NCI-H2227 (cell line): ENCODE measurements around the gene IGSF5.
"Not testable (repeated sequence)": the region's sequence is repeated elsewhere in the genome, so short reads cannot be mapped to it uniquely, and the experiment has no call there.

ENCODE experiments used
- DNase-seq: peaks from one replicate; lab custom pipeline; 2025; ENCODE audit not compliant: unreplicated experiment; lab: John Stamatoyannopoulos, UW

The IGSF5 gene

GRCh38 chr21:39744883-39745282 lies at the start of gene IGSF5:
Gene IGSF5, plus strand, starts transcription at chr21:39745183. Its CDS starts 327 bp downstream, at chr21:39745510.
- not testable (repeated sequence) for DNase-seq

- DNase-seq: no peak
These were observed 48.8 kb upstream of the IGSF5 start for GRCh38 chr21:39696196-39696595.

- peak; percentile 14 for DNase-seq
These were observed 48.4 kb upstream of the IGSF5 start for GRCh38 chr21:39696618-39697017.

GRCh38 chr21:39700318-39700717 lies 44.7 kb upstream of the IGSF5 start:
- DNase-seq: no peak

- no peak for DNase-seq
These were observed 41.4 kb upstream of the IGSF5 start for GRCh38 chr21:39703578-39703977.

GRCh38 chr21:39705849-39706248 lies 39.1 kb upstream of the IGSF5 start:
- DNase-seq: no peak

- DNase-seq: no peak
These were observed 37.7 kb upstream of the IGSF5 start for GRCh38 chr21:39707316-39707715.

- no peak for DNase-seq
These were observed 34.1 kb upstream of the IGSF5 start for GRCh38 chr21:39710866-39711265.

- no peak for DNase-seq
These were observed 32.7 kb upstream of the IGSF5 start for GRCh38 chr21:39712273-39712672.

- DNase-seq: no peak
These were observed 32.0 kb upstream of the IGSF5 start for GRCh38 chr21:39712976-39713375.

GRCh38 chr21:39713905-39714304 lies 31.1 kb upstream of the IGSF5 start:
- DNase-seq: no peak

- DNase-seq: no peak
These were observed 30.7 kb upstream of the IGSF5 start for GRCh38 chr21:39714331-39714730.

GRCh38 chr21:39715804-39716397 lies 29.1 kb upstream of the IGSF5 start:
- peak; percentile 68 for DNase-seq

- DNase-seq: no peak
These were observed 24.7 kb upstream of the IGSF5 start for GRCh38 chr21:39720126-39720778.

- no peak for DNase-seq
These were observed 23.1 kb upstream of the IGSF5 start for GRCh38 chr21:39721885-39722284.

- no peak for DNase-seq
These were observed 20.0 kb upstream of the IGSF5 start for GRCh38 chr21:39724944-39725343.

- no peak for DNase-seq
These were observed 18.9 kb upstream of the IGSF5 start for GRCh38 chr21:39726133-39726532.

GRCh38 chr21:39727401-39728120 lies 17.4 kb upstream of the IGSF5 start:
- DNase-seq: no peak

- no peak for DNase-seq
These were observed 16.6 kb upstream of the IGSF5 start for GRCh38 chr21:39728341-39728740.

GRCh38 chr21:39730418-39731157 lies 14.4 kb upstream of the IGSF5 start:
- no peak for DNase-seq

- DNase-seq: no peak
These were observed 8.3 kb upstream of the IGSF5 start for GRCh38 chr21:39736716-39737115.
